ENCODE data around the gene UBE3B.

DNA sequence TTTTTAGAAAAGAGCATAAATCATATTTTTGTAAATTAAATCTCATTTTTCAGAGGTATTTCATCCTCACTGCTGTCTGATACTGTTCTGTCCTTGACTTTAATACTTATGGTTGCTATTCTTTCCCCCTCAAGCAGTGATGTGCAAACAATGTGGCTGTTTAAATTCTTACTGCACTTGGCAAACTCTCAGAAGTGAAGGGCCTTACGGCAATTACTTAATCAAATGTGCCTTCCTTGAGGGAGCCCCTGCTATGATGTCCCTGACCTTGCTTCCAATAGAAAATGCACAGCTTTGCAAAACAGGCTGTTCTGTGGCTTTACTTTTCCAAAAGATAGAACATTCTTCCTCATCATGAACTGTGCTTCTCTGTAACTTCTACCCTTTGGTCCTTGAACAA, 35.2 kb downstream of the UBE3B start:
- no peak for TF ChIP-seq POLR2AphosphoS5 (IDR thresholded peaks at IDR 0.05; ENCODE audit: low read depth, low read length)
- no peak for TF ChIP-seq POLR2A (IDR thresholded peaks at IDR 0.05; ENCODE audit: low read depth, low read length)
- no peak for TF ChIP-seq TAF1 (IDR thresholded peaks at IDR 0.05; ENCODE audit: borderline replicate concordance, low read depth, low read length)
